HG02571 (cell line): ENCODE results near the gene ACP2.
"Not testable (repeated sequence)": the region's sequence is repeated elsewhere in the genome, so short reads cannot be mapped to it uniquely, and the experiment has no call there.

Source experiments
- ATAC-seq: cut with Tn5 transposase; IDR thresholded peaks from one replicate; pipeline ENCODE4 v1.9.1; 2021; ENCODE audit warnings: mild to moderate bottlenecking, moderate library complexity; ENCODE audit not compliant: unreplicated experiment

ACP2 gene

DNA sequence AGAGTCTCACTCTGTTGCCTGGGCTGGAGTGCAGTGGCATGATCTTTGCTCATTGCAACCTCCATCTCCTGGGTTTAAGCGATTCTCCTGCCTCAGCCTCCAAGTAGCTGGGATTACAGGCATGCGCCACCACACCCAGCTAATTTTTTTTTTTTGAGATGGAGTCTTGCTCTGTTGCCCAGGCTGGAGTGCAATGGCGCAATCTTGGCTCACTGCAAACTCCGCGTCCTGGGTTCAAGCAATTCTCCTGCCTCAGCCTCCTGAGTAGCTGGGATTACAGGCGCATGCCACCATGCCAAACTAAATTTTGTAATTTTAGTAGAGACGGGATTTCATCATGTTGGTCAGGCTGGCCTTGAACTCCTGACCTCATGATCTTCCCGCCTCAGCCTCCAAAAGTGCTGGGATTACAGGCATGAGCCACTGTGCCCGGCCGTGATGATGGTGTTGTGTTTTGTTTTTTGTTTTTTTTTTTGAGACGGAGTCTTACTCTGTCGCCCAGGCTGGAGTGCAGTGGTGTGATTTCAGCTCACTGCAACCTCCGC lies 40.5 kb downstream of the ACP2 start:
- ATAC-seq = not testable (repeated sequence)

DNA sequence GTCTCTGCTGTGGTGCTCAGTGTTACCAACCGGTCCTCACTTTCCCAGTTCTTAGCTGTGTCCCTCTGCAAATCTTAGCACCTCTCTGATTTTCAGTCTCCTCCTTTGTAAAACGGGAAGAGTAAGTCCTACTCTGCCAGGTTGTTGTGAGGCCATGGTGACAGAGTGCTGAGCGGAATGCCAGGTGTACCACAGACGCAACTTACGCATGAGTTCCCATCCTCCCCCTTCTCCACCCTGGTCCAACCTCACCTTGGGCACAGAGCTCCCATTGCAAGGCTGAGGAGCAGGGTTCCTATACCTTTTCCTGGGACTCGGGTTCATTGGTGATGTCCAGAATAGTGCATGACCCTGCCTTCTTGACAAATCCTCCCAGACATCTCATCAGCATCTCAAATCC lies 41.2 kb downstream of the ACP2 start:
- ATAC-seq = no peak

DNA sequence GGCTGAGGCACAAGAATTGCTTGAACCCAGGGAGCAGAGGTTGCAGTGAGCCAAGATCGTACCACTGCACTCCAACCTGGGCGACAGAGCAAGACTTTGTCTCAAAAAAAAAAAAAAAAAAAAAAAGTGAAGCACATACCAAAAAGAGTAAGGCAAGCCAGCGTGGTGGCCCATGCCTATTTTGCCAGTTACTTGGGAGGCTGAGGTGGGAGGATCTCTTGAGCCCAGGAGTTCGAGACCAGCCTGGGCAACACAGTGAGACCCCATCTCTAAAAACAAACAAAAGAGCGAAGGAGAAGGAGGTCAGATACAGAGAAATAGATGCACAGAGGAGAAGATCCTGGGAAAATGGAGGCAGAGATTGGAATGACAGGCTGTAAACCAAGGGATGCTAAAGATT lies 42.0 kb downstream of the ACP2 start:
- ATAC-seq = not testable (repeated sequence)

DNA sequence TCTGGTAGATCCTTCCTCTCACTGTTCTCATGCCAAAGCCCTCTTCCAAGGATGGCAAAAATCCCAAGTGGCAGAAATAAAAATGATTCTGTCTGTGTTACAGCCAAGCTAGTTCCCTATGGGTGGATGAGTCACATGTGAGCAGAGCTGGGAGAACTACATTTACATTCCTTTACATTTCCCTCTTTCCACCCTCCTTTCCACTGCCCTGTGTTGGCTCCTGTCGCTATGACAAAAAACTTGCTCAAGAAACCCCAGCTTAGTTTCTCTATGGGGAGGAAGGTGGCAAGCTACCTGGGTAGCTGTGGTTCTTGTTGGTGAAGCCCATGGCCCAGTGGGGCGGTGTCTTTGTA lies 44.0 kb downstream of the ACP2 start:
- no peak for ATAC-seq

DNA sequence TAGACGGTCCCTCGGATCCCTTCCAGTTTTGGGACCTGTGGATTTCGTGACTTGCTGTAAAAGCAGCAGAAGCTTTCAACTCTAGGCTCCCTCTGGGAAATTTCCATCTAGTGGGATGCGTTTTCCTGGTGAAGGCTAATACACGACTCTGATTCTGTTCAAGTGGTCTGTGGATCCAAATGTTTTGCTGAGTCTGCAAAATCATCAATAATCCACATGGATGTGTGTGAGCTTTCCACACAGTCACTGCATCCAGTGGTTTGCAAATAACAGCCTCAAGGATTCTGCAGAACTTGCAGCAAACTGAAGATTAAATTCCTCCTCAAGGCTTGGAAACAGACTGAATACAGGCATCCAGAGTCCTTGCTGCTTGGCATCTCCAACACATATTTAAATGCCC lies 46.0 kb downstream of the ACP2 start:
- no peak for ATAC-seq

DNA sequence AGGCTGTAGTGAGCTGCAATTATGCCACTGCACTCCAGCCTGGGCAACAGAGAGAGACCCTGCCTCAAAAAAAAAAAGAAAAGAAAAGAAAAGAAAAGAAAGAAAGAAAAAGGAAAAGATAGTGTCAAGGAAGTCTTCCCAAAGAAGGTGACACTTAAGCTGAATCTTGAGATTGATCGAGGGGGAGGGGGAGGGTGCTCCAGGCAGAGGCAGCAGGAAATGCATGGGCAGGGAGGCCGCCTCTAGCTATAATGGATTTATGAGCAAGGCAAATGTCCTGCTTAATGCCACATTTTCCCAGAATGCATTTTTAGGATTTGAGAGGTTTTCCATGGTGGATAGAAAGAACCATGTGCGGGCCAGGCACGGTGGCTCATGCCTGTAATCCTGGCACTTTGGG lies 47.6 kb downstream of the ACP2 start:
- no peak for ATAC-seq

DNA sequence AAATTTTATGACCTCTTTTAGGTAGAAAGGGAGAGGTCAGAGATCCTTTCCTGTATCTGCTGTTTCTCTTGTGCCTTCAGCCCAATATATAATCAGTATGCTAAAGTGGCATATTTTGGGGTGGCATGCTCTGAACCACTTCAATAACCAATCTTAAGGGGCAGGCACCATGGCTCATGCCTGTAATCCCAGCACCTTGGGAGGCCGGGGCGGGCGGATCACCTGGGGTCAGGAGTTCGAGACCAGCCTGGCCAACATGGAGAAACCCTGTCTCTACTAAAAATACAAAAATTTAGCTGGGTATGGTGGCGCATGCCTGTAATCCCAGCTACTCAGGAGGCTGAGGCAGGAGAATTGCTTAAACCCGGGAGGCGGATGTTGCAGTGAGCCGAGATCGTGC lies 50.5 kb downstream of the ACP2 start:
- not testable (repeated sequence) for ATAC-seq

DNA sequence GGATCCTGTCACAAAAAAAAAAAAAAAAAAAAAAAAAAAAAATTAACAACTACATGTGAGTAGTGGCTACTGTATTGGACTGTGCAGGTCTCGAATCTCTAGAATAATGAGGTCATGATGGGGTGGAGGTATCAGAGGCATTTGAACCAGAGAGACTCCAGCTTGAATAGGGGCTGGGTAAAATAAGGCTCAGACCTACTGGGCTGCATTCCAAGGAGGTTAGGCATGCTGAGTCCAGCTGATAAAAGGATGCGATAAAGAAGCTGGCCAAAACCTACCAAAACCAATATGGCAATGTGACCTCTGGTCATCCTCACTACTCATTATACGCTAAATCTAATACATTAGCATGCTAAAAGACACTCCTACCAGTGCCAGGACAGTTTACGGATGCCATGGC lies 56.5 kb downstream of the ACP2 start:
- no peak for ATAC-seq

DNA sequence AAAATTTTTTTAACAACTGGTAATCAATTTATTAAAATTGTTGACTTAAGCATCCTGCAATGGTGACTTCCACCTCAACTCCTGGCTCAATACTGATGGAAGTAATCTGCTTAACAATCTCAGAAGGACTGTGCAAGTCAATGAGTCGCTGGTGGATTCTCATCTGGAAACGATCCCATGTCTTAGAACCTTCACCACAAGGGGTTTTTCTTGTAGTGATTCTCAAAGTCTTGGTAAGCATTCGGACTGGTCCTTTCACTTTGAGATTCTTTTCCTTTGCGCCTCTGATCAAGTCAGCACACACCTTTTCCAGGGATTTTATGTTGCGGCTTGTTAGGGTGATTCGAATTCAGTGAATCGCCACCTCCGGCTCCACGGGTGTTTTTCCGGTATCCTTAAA lies 57.5 kb downstream of the ACP2 start:
- ATAC-seq = not testable (repeated sequence)
